HG03342 (cell line): ENCODE measurements around the gene ARHGAP23.
"Not testable (repeated sequence)": the region's sequence is repeated elsewhere in the genome, so short reads cannot be mapped to it uniquely, and the experiment has no call there.

Source experiments
- ATAC-seq: cut with Tn5 transposase; IDR thresholded peaks from one replicate; pipeline ENCODE4 v1.9.1; 2021; ENCODE audit warnings: mild to moderate bottlenecking, moderate library complexity; ENCODE audit not compliant: unreplicated experiment

The ARHGAP23 gene

GRCh38 chr17:38484242-38485145, 56.2 kb downstream of the ARHGAP23 start:
- ATAC-seq: not testable (repeated sequence)

DNA sequence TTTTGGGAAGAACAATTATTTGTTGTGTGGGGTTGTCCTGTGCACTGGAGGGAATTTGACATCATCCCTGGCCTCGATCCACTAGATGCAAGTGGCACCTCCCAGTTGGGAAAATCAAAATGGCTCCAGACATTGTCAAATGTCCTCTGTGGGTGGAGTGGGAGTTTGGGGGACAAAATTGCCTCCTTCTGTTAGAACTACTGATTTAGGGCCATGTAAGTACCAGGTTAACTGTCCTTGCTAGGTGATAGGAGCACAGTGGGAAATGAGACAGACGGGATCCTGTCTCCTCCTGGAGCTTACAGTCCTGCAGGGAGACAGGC, 56.8 kb downstream of the ARHGAP23 start:
- ATAC-seq: no peak

DNA sequence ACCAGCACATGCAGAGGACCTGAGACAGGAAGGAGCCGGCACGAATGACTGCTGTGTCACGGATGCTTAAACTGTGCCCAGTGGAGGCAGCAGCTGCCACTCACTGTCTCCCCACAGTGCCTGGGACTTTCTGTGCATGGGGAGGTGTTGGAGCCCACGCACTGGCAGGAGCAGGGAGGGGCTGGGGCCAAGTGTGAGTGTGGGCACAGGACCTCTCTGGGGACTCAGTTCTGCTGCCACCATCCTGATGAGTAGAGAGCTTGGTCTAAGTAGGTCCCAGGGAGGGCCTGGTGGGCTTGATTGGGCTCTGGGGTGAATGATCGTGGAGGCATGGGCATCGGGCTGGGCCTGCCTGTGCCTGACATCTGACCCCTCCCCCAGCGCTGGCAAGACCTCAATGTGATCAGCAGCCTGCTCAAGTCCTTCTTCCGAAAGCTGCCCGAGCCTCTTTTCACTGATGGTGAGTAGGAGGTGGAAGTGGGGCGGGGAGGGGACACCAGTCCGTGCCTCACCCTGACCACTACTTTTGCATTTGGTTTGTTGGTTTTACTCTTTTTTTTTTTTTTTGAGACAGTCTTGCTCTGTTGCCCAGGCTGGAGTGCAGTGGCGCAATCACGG, 57.5 kb downstream of the ARHGAP23 start:
- not testable (repeated sequence) for ATAC-seq

DNA sequence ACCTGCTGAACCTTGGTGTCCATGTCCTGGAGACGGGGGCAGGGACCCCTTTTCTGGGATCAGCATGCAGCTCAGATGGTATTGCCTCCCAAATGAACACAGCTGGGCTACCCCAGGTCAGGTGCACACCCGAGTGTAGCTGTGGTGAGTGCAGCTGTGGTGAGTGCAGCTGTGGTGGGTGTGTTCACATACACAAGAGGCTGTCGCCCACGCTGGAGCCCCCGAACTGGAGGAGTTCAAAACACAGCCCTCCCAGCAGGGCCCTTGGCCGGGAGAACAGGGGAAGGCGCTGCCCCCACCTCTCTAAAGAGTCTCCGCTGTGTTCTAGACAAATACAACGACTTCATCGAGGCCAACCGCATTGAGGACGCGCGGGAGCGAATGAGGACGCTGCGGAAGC, 61.5 kb downstream of the ARHGAP23 start:
- ATAC-seq: not testable (repeated sequence)

DNA sequence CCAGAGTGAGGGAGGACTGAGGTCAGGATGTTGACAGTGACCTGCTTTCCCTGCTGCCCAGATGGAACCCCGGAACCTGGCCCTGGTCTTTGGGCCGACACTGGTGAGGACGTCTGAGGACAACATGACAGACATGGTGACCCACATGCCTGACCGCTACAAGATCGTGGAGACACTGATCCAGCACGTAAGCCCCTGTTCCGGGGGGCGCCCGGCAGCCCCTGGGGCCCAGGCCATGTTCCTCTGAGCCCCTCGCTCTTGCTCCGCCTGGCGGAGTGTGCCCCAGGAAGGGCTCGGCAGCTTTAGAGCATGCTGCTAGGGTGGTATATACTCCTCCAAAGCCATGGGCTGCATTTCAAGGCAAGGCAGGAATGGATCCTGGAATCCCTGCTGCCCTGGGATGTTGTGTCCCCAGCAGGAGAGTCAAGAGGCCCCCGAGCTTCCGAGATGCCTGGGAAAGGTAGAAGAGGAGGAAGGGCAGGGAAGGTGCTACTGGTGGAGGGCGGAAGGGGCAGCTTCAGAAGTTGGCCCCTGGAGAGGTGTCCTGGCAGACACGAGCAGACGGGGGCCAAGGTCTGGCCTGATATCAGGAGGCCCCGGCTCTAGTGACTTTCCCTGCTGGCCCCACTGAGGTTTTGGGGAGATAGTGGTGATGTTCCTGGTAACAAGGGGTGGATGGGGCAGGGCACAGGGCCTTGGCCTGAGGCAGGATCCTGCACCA, 63.2 kb downstream of the ARHGAP23 start:
- ATAC-seq: not testable (repeated sequence)

GRCh38 chr17:38492067-38493040, 64.1 kb downstream of the ARHGAP23 start:
- ATAC-seq: not testable (repeated sequence)

GRCh38 chr17:38494152-38494551, 65.9 kb downstream of the ARHGAP23 start:
- not testable (repeated sequence) for ATAC-seq

GRCh38 chr17:38497656-38498055, 69.4 kb downstream of the ARHGAP23 start:
- ATAC-seq: not testable (repeated sequence)

DNA sequence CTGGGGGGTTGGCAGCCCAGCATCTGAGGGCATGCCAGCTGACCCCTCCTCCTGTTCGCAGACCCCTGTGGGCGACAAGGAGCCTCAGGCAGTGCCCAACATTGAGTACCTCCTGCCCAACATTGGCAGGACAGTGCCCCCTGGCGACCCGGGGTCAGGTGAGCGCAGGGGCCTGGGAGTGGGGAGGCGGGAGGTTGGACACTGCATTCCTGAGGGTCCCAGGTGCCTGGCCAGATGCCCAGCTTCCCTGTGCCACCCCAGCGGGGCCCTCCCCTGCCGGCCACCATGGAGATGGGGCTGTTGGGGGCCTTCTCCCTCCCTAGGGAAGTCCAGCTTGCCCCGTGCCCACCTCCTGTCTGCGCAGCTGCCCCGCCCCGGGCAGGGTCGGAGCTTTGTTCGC, 70.1 kb downstream of the ARHGAP23 start:
- no peak for ATAC-seq

- ATAC-seq: not testable (repeated sequence)
Measured at GRCh38 chr17:38499230-38499629, 71.0 kb downstream of the ARHGAP23 start.

GRCh38 chr17:38501718-38502117, 73.5 kb downstream of the ARHGAP23 start:
- not testable (repeated sequence) for ATAC-seq

GRCh38 chr17:38503286-38503913, 75.1 kb downstream of the ARHGAP23 start:
- ATAC-seq: not testable (repeated sequence)

- ATAC-seq: no peak
Measured at GRCh38 chr17:38504216-38504615, 76.0 kb downstream of the ARHGAP23 start.

- no peak for ATAC-seq
Measured at GRCh38 chr17:38507436-38507835, 79.2 kb downstream of the ARHGAP23 start.

DNA sequence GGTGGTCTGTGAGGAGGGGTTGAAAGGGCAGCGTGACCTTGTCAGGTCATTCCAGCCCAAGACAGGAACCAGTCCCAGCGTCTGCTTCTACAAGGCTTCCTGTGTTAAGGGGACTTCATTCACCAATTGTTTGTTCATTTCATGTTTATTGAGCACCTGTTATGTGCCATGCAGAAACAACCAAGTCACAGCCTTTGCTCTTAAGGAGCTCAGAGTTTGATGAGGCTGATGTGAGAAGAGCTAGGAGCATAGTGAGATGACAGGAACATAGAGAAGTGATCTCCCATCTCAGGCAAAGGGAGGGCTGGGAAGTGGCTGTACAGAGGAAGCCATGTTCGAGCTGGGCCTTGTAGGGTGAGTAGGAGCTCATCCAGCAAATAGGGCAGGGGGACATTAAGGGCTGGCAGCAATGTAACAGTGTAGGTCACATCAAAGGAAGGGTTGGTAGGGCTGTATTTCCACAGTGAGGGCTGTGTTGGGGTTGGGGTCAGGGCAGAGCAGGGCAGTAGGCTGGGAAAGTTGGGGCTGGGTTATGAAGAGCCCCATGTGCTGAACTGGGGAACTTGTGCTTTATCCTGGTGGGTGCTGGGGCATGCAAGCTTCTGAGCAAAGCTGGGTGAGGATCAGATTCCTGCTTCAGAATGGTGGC, 79.8 kb downstream of the ARHGAP23 start:
- no peak for ATAC-seq

DNA sequence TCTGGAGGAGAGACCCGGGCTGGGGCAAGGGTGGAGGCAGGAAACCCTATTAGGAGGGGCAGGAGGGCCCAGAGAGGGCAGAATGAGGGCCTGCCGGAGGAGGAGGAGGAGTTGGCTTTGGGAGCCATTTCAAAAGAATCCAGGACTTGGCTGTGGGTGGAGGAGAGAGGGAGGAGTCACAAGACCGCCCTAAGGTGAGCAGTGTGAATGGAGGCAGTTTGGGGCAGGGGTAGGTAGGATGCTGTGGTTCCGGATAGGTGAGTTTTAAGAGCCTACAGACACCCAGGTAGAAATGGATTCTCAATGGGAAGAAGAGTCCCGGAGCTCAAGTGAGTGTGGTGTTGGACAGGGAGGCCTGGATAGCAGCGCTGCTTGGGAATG, 80.3 kb downstream of the ARHGAP23 start:
- ATAC-seq: no peak

GRCh38 chr17:38508954-38509771, 80.9 kb downstream of the ARHGAP23 start:
- no peak for ATAC-seq

DNA sequence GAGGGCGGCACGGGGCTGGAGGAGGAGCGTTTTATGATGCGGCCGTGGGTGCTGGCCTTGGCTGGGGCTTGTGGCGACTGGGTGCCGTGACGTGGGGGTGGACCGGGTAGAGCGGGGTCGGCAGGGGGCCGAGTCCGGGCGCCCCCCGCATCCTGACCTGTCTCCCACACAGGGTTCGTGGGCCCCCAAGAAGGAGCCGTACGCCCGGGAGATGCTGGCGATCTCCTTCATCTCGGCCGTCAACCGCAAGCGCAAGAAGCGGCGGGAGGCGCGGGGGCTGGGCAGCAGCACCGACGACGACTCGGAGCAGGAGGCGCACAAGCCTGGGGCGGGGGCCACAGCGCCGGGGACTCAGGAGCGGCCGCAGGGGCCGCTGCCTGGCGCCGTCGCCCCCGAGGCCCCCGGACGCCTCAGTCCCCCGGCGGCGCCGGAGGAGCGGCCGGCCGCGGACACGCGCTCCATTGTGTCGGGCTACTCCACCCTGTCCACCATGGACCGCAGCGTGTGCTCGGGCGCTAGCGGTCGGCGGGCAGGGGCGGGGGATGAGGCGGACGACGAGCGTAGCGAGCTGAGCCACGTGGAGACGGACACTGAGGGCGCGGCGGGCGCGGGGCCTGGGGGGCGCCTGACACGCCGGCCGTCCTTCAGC, 81.6 kb downstream of the ARHGAP23 start:
- ATAC-seq: no peak
